Hepatocyte (in vitro differentiated cells): ENCODE data around the gene RPTN. TPM values are rescaled to one million over a fixed set of nuclear protein-coding genes. Genes with fewer than 3 reads are reported as not detected.

Experiments used
- DNase-seq: peaks from one replicate; pipeline ENCODE4 v3.0.0-alpha.2; 2016; ENCODE audit warnings: low spot score
- H2AFZ ChIP-seq: fragments of 200-600 bp; sonication (generic); 2 replicates; pipeline ENCODE4 v1.6.0; 2016; ENCODE audit warnings: antibody characterized with exemption, mild to moderate bottlenecking
- H3K27ac ChIP-seq: fragments of 200-600 bp; sonication (generic); 2 replicates; pipeline ENCODE4 v1.5.1; 2016; ENCODE audit warnings: mild to moderate bottlenecking
- H3K27me3 ChIP-seq: fragments of 200-600 bp; sonication (generic); 2 replicates; pipeline ENCODE4 v1.6.1; 2016
- H3K36me3 ChIP-seq: fragments of 200-600 bp; sonication (generic); replicated peaks from 2 replicates; pipeline ENCODE4 v1.5.1; 2016; ENCODE audit warnings: low read depth; ENCODE audit not compliant: insufficient read depth
- H3K4me1 ChIP-seq: fragments of 200-600 bp; sonication (generic); 2 replicates; pipeline ENCODE4 v1.5.1; 2016; ENCODE audit warnings: mild to moderate bottlenecking, moderate library complexity; ENCODE audit not compliant: insufficient read depth
- H3K4me2 ChIP-seq: fragments of 200-600 bp; sonication (generic); 2 replicates; pipeline ENCODE4 v1.6.0; 2016
- H3K4me3 ChIP-seq: fragments of 200-600 bp; sonication (generic); 2 replicates; pipeline ENCODE4 v1.5.1; 2016; ENCODE audit warnings: mild to moderate bottlenecking
- H3K79me2 ChIP-seq: fragments of 200-600 bp; sonication (generic); 2 replicates; pipeline ENCODE4 v1.6.0; 2017; ENCODE audit warnings: mild to moderate bottlenecking
- H3K9me2 ChIP-seq: fragments of 200-600 bp; sonication (generic); replicated peaks from 2 replicates; pipeline ENCODE4 v1.6.0; 2017; ENCODE audit warnings: mild to moderate bottlenecking; ENCODE audit not compliant: insufficient read depth
- H3K9me3 ChIP-seq: fragments of 200-600 bp; sonication (generic); 2 replicates; pipeline ENCODE4 v1.5.1; 2016; ENCODE audit warnings: low read depth, mild to moderate bottlenecking
- H4K20me1 ChIP-seq: fragments of 200-600 bp; sonication (generic); 2 replicates; pipeline ENCODE4 v1.6.0; 2016; ENCODE audit warnings: mild to moderate bottlenecking; ENCODE audit not compliant: insufficient read depth, poor library complexity, severe bottlenecking
- EZH2 ChIP-seq: fragments of 200-600 bp; sonication (generic); IDR thresholded peaks from 2 replicates; pipeline ENCODE4 v1.6.1; 2016; ENCODE audit warnings: antibody characterized with exemption, mild to moderate bottlenecking, borderline replicate concordance
- EZH2phosphoT487 ChIP-seq: fragments of 200-600 bp; sonication (generic); IDR thresholded peaks from one replicate; pipeline ENCODE4 v1.6.1; 2018; ENCODE audit warnings: antibody characterized with exemption, mild to moderate bottlenecking, low read depth, moderate library complexity; ENCODE audit not compliant: unreplicated experiment, severe bottlenecking
- WGBS: methylation state at CpG from one replicate; pipeline ENCODE4 v1.1.6; 2016; ENCODE audit warnings: low lambda C conversion rate; ENCODE audit errors: missing lambda C conversion rate; 5-methylcytosine and 5-hydroxymethylcytosine counted together
- polyA plus RNA-seq: library from polyadenylated mRNA; unstranded; fragments of >200 nt; fragmentation: Nextera tagmentation; extraction: Ambion mirVana; gene quantifications from 2 replicates; pipeline ENCODE4 v1.2.1, GENCODE V29; 2016
- total RNA-seq: library from RNA; depleted of rRNA; stranded (reverse); fragments of >200 nt; gene quantifications from 2 replicates; pipeline ENCODE4 v1.2.3, GENCODE V29; 2014
- TF ChIP-seq, protein P1 (sequence below): fragments of 200-600 bp; sonication (generic); IDR thresholded peaks from 2 replicates; pipeline ENCODE4 v1.5.1; 2016; ENCODE audit warnings: antibody characterized with exemption, mild to moderate bottlenecking; ENCODE audit not compliant: poor library complexity

The RPTN gene
- total and polyA plus RNA-seq, 2 experiments from 2014 or later: not detected

GRCh38 chr1:152143150-152143887 lies 15.7 kb downstream of the RPTN start:
- no peak for TF ChIP-seq EZH2
- TF ChIP-seq, protein P1, sequence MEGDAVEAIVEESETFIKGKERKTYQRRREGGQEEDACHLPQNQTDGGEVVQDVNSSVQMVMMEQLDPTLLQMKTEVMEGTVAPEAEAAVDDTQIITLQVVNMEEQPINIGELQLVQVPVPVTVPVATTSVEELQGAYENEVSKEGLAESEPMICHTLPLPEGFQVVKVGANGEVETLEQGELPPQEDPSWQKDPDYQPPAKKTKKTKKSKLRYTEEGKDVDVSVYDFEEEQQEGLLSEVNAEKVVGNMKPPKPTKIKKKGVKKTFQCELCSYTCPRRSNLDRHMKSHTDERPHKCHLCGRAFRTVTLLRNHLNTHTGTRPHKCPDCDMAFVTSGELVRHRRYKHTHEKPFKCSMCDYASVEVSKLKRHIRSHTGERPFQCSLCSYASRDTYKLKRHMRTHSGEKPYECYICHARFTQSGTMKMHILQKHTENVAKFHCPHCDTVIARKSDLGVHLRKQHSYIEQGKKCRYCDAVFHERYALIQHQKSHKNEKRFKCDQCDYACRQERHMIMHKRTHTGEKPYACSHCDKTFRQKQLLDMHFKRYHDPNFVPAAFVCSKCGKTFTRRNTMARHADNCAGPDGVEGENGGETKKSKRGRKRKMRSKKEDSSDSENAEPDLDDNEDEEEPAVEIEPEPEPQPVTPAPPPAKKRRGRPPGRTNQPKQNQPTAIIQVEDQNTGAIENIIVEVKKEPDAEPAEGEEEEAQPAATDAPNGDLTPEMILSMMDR: no peak
- TF ChIP-seq EZH2phosphoT487: no peak
- Histone ChIP-seq H4K20me1 (no peaks in the 10 kb centered on the region), H3K9me2 (no peaks in the 10 kb centered on the region), H2AFZ (no peak overlapping the region), H3K36me3 (no peaks in the 10 kb centered on the region), H3K4me1 (no peaks in the 10 kb centered on the region), H3K4me3 (no peak overlapping the region), H3K79me2 (no peaks in the 10 kb centered on the region), H3K4me2 (no peak overlapping the region), H3K27me3 (no peaks in the 10 kb centered on the region), H3K9me3 (no peaks in the 10 kb centered on the region), H3K27ac (no peak overlapping the region)
- no peak for DNase-seq
- 55% methylated on average over 2 of the region's 2 CpGs for WGBS

DNA sequence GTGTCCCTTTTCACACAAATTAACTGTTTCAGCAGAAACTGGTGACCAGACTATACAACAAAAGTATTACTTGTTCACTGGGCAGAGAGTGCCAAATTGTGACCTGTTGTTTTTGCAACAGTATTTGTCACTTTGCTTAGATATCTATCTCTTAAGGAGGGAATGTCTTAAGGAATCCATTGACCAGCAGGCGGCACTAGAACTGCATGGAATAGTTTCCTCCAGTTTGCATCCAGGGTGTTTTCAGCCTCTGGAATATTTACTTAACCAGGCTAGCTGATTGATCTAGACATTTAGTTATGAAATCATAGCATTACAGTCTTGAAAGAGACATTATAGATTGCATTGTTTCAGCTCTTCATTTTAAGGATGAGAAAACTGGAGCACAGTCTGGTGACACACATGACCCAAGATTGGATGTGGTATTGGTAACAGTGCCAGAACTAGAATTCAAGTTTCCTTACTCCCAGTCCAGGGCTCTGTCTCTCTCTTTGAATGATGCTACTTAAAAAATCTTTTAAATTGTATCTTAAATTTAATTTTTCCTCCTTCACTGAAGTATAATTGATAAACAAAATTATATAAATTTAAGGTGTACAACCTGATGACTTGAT lies 16.9 kb downstream of the RPTN start:
- H3K9me2 ChIP-seq: no peaks in the 10 kb centered on the region
- H2AFZ ChIP-seq: no peak overlapping the region
- H3K4me1 ChIP-seq: no peaks in the 10 kb centered on the region
- no peaks in the 10 kb centered on the region for H3K9me3 ChIP-seq
- TF ChIP-seq EZH2phosphoT487: no peak
- TF ChIP-seq EZH2: no peak
- TF ChIP-seq, protein P1: peak; percentile 50
- no peaks in the 10 kb centered on the region for H3K79me2 ChIP-seq
- 3% methylated on average over 1 of the region's 1 CpG for WGBS
- no peaks in the 10 kb centered on the region for H4K20me1 ChIP-seq
- no peaks in the 10 kb centered on the region for H3K36me3 ChIP-seq
- H3K4me2 ChIP-seq: no peak overlapping the region
- peak; percentile 63 for DNase-seq
- H3K27me3 ChIP-seq: no peaks in the 10 kb centered on the region
- H3K4me3 ChIP-seq: no peak overlapping the region
- H3K27ac ChIP-seq: no peak overlapping the region

DNA sequence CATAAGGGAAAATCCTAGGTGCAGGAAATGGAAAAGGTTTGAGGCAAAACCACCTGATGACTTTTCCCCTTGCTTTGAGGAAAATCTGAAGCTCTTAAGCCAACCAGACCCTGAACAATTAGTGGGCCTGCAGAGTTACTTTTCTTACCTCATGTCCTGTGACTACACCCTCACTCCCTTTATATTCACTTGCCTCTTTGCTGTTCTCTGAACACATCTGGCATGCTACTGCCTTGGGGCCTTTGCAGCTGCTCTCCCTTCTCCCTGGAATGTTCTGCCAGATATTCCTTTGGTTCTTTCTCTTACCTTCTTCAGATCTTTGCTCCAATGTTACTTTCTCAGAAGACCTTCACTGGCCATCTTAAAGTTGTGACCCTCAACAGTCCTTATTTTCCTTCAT lies 21.8 kb downstream of the RPTN start:
- Histone ChIP-seq H3K4me2 (no peak overlapping the region), H3K4me3 (no peak overlapping the region), H3K4me1 (no peaks in the 10 kb centered on the region), H4K20me1 (no peaks in the 10 kb centered on the region), H3K79me2 (no peaks in the 10 kb centered on the region), H2AFZ (no peak overlapping the region), H3K27me3 (no peaks in the 10 kb centered on the region), H3K9me3 (no peaks in the 10 kb centered on the region), H3K9me2 (no peaks in the 10 kb centered on the region), H3K27ac (no peak overlapping the region), H3K36me3 (no peaks in the 10 kb centered on the region)
- no peak for DNase-seq
- TF ChIP-seq EZH2phosphoT487: no peak
- no peak for TF ChIP-seq EZH2
- TF ChIP-seq, protein P1: no peak
